GM12878 (cell line): Measurements from ENCODE around the gene WDR72. TPM values are rescaled to one million over a fixed set of nuclear protein-coding genes. Genes with fewer than 3 reads are reported as not detected.

ENCODE experiments used
- ATAC-seq: fragments of 200-7000 bp; cut with Tn5 transposase; 3 replicates; pipeline ENCODE4 v1.9.1; 2020; ENCODE audit warnings: mild to moderate bottlenecking, moderate library complexity
- BruUV-seq: library from RNA; stranded (reverse); fragments of 400-500 nt; replicated peaks from 2 replicates; lab custom pipeline; 2021; lab: Mats Ljungman, UMichigan
- CTCF ChIA-PET: fragments of 300-600 bp; sonication (Branson Sonifier 250); formaldehyde crosslinking; extraction: SDS; loops from one replicate; lab custom pipeline; 2021; ENCODE audit warnings: inconsistent platforms; lab: Yijun Ruan, JAX
- POLR2A ChIA-PET: fragments of 350-600 bp; formaldehyde crosslinking; extraction: SDS; loops from one replicate; lab custom pipeline; 2021; ENCODE audit warnings: inconsistent platforms; lab: Charles Lee
- RAD21 ChIA-PET: fragments of 300-600 bp; sonication (Branson Sonifier 250); formaldehyde crosslinking; loops from one replicate; lab custom pipeline; 2023; ENCODE audit warnings: antibody characterized with exemption; ENCODE audit not compliant: unreplicated experiment; lab: Charles Lee
- SMC1A ChIA-PET: fragments of 300-600 bp; sonication (Branson Sonifier 250); formaldehyde crosslinking; loops from one replicate; lab custom pipeline; 2023; ENCODE audit not compliant: unreplicated experiment, uncharacterized antibody; lab: Charles Lee
- DNase-seq: peaks from one replicate; pipeline ENCODE4 v3.0.0-alpha.2; 2011; ENCODE audit warnings: low read depth, low spot score
- FAIRE-seq: peaks from 3 replicates; lab custom pipeline; 2011; peaks lifted over from hg19 to GRCh38; lab: Jason Lieb, UNC
- H2AFZ ChIP-seq: 2 replicates; pipeline ENCODE4 v1.6.0; 2011; ENCODE audit warnings: low read depth, low read length, control low read depth; ENCODE audit not compliant: control insufficient read depth
- H3K27ac ChIP-seq: 2 replicates; pipeline ENCODE4 v1.5.1; 2011; ENCODE audit warnings: control low read depth; ENCODE audit not compliant: control insufficient read depth, insufficient read depth
- H3K27me3 ChIP-seq, 2 experiments: replicated peaks in 1 of 2; 2 replicates each; pipeline versions ENCODE4 v1.6.0 to v1.6.1; 2011; ENCODE audit warnings: low read length in 1 of 2; ENCODE audit not compliant: control insufficient read depth in 2 of 2, insufficient read depth in 2 of 2
- H3K36me3 ChIP-seq, 2 experiments: 2 replicates each; pipeline ENCODE4 v1.5.1; 2011; ENCODE audit warnings: low read length in 1 of 2; ENCODE audit not compliant: control insufficient read depth in 2 of 2, insufficient read depth in 2 of 2
- H3K4me1 ChIP-seq: 2 replicates; pipeline ENCODE4 v1.6.1; 2011; ENCODE audit warnings: mild to moderate bottlenecking, low read length, moderate library complexity, mixed read lengths; ENCODE audit not compliant: control insufficient read depth, insufficient read depth
- H3K4me2 ChIP-seq: 2 replicates; pipeline ENCODE4 v1.6.0; 2011; ENCODE audit warnings: control low read depth; ENCODE audit not compliant: control insufficient read depth, insufficient read depth
- H3K4me3 ChIP-seq: fragments of 200-600 bp; sonication (generic); 2 replicates; pipeline ENCODE4 v1.5.1; 2016
- H3K79me2 ChIP-seq: 2 replicates; pipeline ENCODE4 v1.6.0; 2011; ENCODE audit warnings: low read length; ENCODE audit not compliant: control insufficient read depth, insufficient read depth
- H3K9ac ChIP-seq: 2 replicates; pipeline ENCODE4 v1.8.0; 2011; ENCODE audit warnings: low read length, control low read depth, mixed read lengths; ENCODE audit not compliant: control insufficient read depth, insufficient read depth
- H3K9me3 ChIP-seq: replicated peaks from 3 replicates; pipeline ENCODE4 v1.5.1; 2011; ENCODE audit warnings: mild to moderate bottlenecking, low read length; ENCODE audit not compliant: control insufficient read depth, insufficient read depth
- H4K20me1 ChIP-seq: 2 replicates; pipeline ENCODE4 v1.6.0; 2011; ENCODE audit not compliant: control insufficient read depth, insufficient read depth
- BCLAF1 ChIP-seq: fragments of 450-650 bp; IDR thresholded peaks from 2 replicates; pipeline ENCODE4 v1.6.1; 2017; ENCODE audit warnings: antibody characterized with exemption, mild to moderate bottlenecking, moderate library complexity
- CBFB ChIP-seq: IDR thresholded peaks from 2 replicates; pipeline ENCODE4 v1.6.1; 2016; ENCODE audit warnings: antibody characterized with exemption, low read depth
- CEBPZ ChIP-seq: fragments of 150-350 bp; IDR thresholded peaks from 2 replicates; pipeline ENCODE4 v1.6.1; 2016; ENCODE audit warnings: low read depth, low read length
- EZH2 ChIP-seq: IDR thresholded peaks from 2 replicates; pipeline ENCODE4 v1.6.1; 2012; ENCODE audit warnings: low read depth, mild to moderate bottlenecking, control low read depth, inconsistent platforms, low read length, borderline replicate concordance; ENCODE audit not compliant: control insufficient read depth
- FOXM1 ChIP-seq: IDR thresholded peaks from 2 replicates; pipeline ENCODE4 v1.6.1; 2012; ENCODE audit warnings: low read depth, mild to moderate bottlenecking, inconsistent platforms, low read length, moderate library complexity
- HDAC6 ChIP-seq: fragments of 200-600 bp; sonication (generic); IDR thresholded peaks from one replicate; pipeline ENCODE4 v1.8.0; 2017; ENCODE audit warnings: antibody characterized with exemption; ENCODE audit not compliant: unreplicated experiment
- NR2C2 ChIP-seq: IDR thresholded peaks from 2 replicates; pipeline ENCODE4 v1.6.1; 2011; ENCODE audit warnings: borderline replicate concordance, low read depth; ENCODE audit not compliant: control insufficient read depth, insufficient read length
- PAX5 ChIP-seq: IDR thresholded peaks from 2 replicates; pipeline ENCODE4 v1.6.1; 2011; ENCODE audit warnings: low read depth, low read length, borderline replicate concordance
- POU2F2 ChIP-seq: IDR thresholded peaks from 3 replicates; pipeline ENCODE4 v1.6.1; 2011; ENCODE audit warnings: low read depth, mild to moderate bottlenecking, low read length, borderline replicate concordance
- RBBP5 ChIP-seq: fragments of 200-600 bp; sonication (generic); conservative IDR thresholded peaks from 2 replicates; pipeline ENCODE4 v1.6.1; 2016
- SRF ChIP-seq, 2 experiments: IDR thresholded peaks; 2 replicates each; pipeline ENCODE4 v1.6.1; 2011; ENCODE audit warnings: low read depth in 2 of 2, low read length in 2 of 2, mild to moderate bottlenecking in 1 of 2, moderate library complexity in 1 of 2
- SUPT20H ChIP-seq: IDR thresholded peaks from 2 replicates; pipeline ENCODE4 v1.6.1; 2011; ENCODE audit warnings: low read depth, mild to moderate bottlenecking, low read length, moderate library complexity, borderline replicate concordance; ENCODE audit not compliant: control insufficient read depth
- ZNF592 ChIP-seq: fragments of 450-650 bp; IDR thresholded peaks from 2 replicates; pipeline ENCODE4 v1.6.1; 2017; ENCODE audit warnings: mild to moderate bottlenecking, moderate library complexity
- WGBS: methylation state at CpG from one replicate; pipeline ENCODE4 v1.1.6; 2016; ENCODE audit warnings: low lambda C conversion rate; ENCODE audit not compliant: insufficient replicate concordance, insufficient coverage; ENCODE audit errors: missing lambda C conversion rate; 5-methylcytosine and 5-hydroxymethylcytosine counted together
- in situ Hi-C: fragments of 300-500 bp; cut with MboI; formaldehyde crosslinking; loops from 9 replicates; pipeline ENCODE4 v1.14.3; 2018; ENCODE audit warnings: mixed read lengths
- intact Hi-C: fragments of 100-400 bp; cut with micrococcal nuclease; formaldehyde crosslinking; loops from one replicate; pipeline ENCODE4 v1.14.2; 2022; ENCODE audit not compliant: unreplicated experiment
- polyA plus RNA-seq, 11 experiments: library from polyadenylated mRNA; depleted of rRNA in 4 of 11; unstranded in 6 of 11; stranded (reverse) in 5 of 11; fragments of >200 nt; fragmentation: Nextera tagmentation in 4 of 11; fragmentation: Illumina TruSeq in 1 of 11; extraction: Ambion mirVana in 4 of 11; extraction: Trizol in 1 of 11; gene quantifications; 1 replicate in 1 of 11; 2 replicates in 10 of 11; pipeline versions ENCODE4 v1.2.1 to v1.2.3, GENCODE V29; 2011 to 2016; ENCODE audit warnings: inconsistent platforms in 2 of 11, missing spikeins in 2 of 11, low read depth in 1 of 11
- total RNA-seq, 4 experiments: library from RNA; depleted of rRNA in 3 of 4; stranded (reverse); fragments of >200 nt in 3 of 4; fragmentation: Illumina TruSeq in 1 of 4; extraction: Trizol in 1 of 4; gene quantifications; 2 replicates each; pipeline versions ENCODE4 v1.2.1 to v1.2.3, GENCODE V29; 2013 to 2021

Gene WDR72
- total and polyA plus RNA-seq, 10 of the 15 experiments (the other 5 are each of a cell fraction or from before 2014, with no cell fraction given), result 0.03 TPM; not detected in 9

GRCh38 chr15:53581513-53581912, 177.9 kb downstream of the WDR72 start (continued):
- TF ChIP-seq BCLAF1 (no peak), RBBP5 (no peak)

GRCh38 chr15:53580366-53580765, 179.1 kb downstream of the WDR72 start:
- no peak for ATAC-seq
- RAD21 ChIA-PET, result no interaction called here
- Histone ChIP-seq H2AFZ (no peak overlapping the region), H3K4me1 (no peaks in the 10 kb centered on the region), H3K9ac (no peak overlapping the region), H3K79me2 (no peaks in the 10 kb centered on the region), H4K20me1 (no peaks in the 10 kb centered on the region), H3K9me3 (no peaks in the 10 kb centered on the region), H3K27me3 (no peaks in the 10 kb centered on the region; a peak in 1 of 4 replicates), H3K4me2 (no peak overlapping the region), H3K27ac (no peak overlapping the region), H3K36me3 (no peaks in the 10 kb centered on the region), H3K4me3 (no peak overlapping the region)
- in situ Hi-C loops (no loop called here), intact Hi-C loops (no loop called here)
- CTCF ChIA-PET, result no interaction called here
- POLR2A ChIA-PET, result no interaction called here
- FAIRE-seq, result no peak
- SMC1A ChIA-PET, result interaction anchor here (0.5 to 1.4 kb wide), 2 partner anchors 16 to 1552 kb away, joined by 3 to 4 read pairs; no protein-coding TSS in a partner anchor
- no peak for DNase-seq
- WGBS, result 12% methylated on average over 3 of the region's 3 CpGs
- BruUV-seq, result no TSS peak
- TF ChIP-seq POU2F2 (no peak), EZH2 (no peak), SUPT20H (no peak), CEBPZ (no peak), FOXM1 (no peak), ZNF592 (no peak), SRF (IDR thresholded peaks at IDR 0.05; ENCODE audit: low read depth in 2 of 2, low read length in 2 of 2) (no peak), CBFB (no peak), HDAC6 (no peak), PAX5 (no peak), NR2C2 (no peak)
